Measurements from ENCODE around the gene ALK.

ALK gene

DNA sequence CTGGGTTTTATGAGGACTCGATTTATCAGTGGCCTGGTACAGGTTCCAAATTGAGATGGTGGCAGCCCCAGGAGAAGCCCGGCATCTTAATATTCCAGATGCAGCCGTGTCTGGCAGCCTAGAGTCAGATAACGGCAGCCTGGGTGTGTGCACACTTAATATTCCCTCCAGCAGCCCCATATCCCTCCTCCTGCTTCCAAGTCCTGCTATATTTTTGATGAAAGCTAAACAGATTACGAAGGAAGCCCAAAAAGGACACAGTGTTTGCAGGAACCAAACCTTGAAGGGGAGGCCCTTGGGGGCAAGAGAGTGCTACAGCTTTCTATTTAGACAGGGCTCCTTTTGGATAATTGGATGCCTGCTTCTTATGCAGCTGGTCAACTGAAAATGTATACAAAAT is 25.1 kb upstream of the ALK start:
- TF ChIP-seq, protein P1, sequence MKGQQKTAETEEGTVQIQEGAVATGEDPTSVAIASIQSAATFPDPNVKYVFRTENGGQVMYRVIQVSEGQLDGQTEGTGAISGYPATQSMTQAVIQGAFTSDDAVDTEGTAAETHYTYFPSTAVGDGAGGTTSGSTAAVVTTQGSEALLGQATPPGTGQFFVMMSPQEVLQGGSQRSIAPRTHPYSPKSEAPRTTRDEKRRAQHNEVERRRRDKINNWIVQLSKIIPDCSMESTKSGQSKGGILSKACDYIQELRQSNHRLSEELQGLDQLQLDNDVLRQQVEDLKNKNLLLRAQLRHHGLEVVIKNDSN (IDR thresholded peaks at IDR 0.05) = no peak
- TF ChIP-seq FOXM1 (IDR thresholded peaks at IDR 0.05; ENCODE audit: borderline replicate concordance, low read depth) (no peak), TAF1 (IDR thresholded peaks at IDR 0.05; ENCODE audit: low read depth) (no peak)

GRCh38 chr2:29942711-29943110 is 21.3 kb upstream of the ALK start:
- TF ChIP-seq ZBTB7A (IDR thresholded peaks at IDR 0.05; ENCODE audit: low read depth) (no peak), EP300 (IDR thresholded peaks at IDR 0.05; ENCODE audit: borderline replicate concordance) (no peak), MAX (IDR thresholded peaks at IDR 0.05) (no peak), EGR1 (IDR thresholded peaks at IDR 0.05) (no peak), CEBPB (IDR thresholded peaks at IDR 0.05) (no peak), TEAD4 (IDR thresholded peaks at IDR 0.05) (no peak), CREB1 (IDR thresholded peaks at IDR 0.05; ENCODE audit: low read depth) (no peak), NFIC (IDR thresholded peaks at IDR 0.05) (no peak), YY1 (IDR thresholded peaks at IDR 0.05; ENCODE audit: low read depth) (no peak), TCF12 (IDR thresholded peaks at IDR 0.05; ENCODE audit: low read depth) (no peak), TAF1 (IDR thresholded peaks at IDR 0.05; ENCODE audit: low read depth) (no peak), RAD21 (IDR thresholded peaks at IDR 0.05; ENCODE audit: low read depth) (no peak), REST (IDR thresholded peaks at IDR 0.05; ENCODE audit: low read depth) (no peak), FOXM1 (IDR thresholded peaks at IDR 0.05; ENCODE audit: borderline replicate concordance, low read depth) (no peak)
- TF ChIP-seq, protein P1 (IDR thresholded peaks at IDR 0.05) = no peak

DNA sequence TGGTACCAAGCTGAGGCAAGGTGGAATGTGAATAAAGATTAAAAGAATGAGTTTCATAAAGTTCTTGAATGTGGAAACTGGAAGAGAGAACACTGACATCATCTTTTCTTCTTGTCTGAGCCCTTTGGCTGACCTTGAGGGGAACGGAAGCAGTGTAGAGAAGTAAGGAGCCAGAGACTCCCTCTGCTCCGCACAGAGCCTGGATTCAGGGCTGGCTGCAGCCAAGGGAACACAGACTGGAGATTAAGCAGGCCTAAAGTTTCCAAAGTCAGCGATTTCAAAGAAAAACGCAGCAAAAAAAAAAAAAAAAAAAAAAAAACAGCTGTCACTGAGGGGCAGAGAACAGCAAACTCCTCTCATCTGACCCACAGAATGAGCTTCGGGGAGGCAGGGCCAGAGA is 19.3 kb upstream of the ALK start:
- TF ChIP-seq, protein P1 (IDR thresholded peaks at IDR 0.05) = no peak
- TF ChIP-seq REST (IDR thresholded peaks at IDR 0.05; ENCODE audit: low read depth) = no peak
- TF ChIP-seq TEAD4 (IDR thresholded peaks at IDR 0.05) = no peak
- no peak for TF ChIP-seq TCF12 (IDR thresholded peaks at IDR 0.05; ENCODE audit: low read depth)
- no peak for TF ChIP-seq EGR1 (IDR thresholded peaks at IDR 0.05)
- no peak for TF ChIP-seq FOXM1 (IDR thresholded peaks at IDR 0.05; ENCODE audit: borderline replicate concordance, low read depth)
- TF ChIP-seq CEBPB (IDR thresholded peaks at IDR 0.05) = no peak
- no peak for TF ChIP-seq EP300 (IDR thresholded peaks at IDR 0.05; ENCODE audit: borderline replicate concordance)
- TF ChIP-seq CREB1 (IDR thresholded peaks at IDR 0.05; ENCODE audit: low read depth) = no peak
- no peak for TF ChIP-seq RAD21 (IDR thresholded peaks at IDR 0.05; ENCODE audit: low read depth)

GRCh38 chr2:29936020-29936419 is 14.6 kb upstream of the ALK start:
- no peak for TF ChIP-seq TEAD4 (IDR thresholded peaks at IDR 0.05)
- TF ChIP-seq RAD21 (IDR thresholded peaks at IDR 0.05; ENCODE audit: low read depth) = no peak
- TF ChIP-seq EGR1 (IDR thresholded peaks at IDR 0.05) = no peak
- TF ChIP-seq, protein P1 (IDR thresholded peaks at IDR 0.05) = no peak
- no peak for TF ChIP-seq TAF1 (IDR thresholded peaks at IDR 0.05; ENCODE audit: low read depth)
- TF ChIP-seq REST (IDR thresholded peaks at IDR 0.05; ENCODE audit: low read depth) = no peak
- TF ChIP-seq CEBPB (IDR thresholded peaks at IDR 0.05) = no peak
- no peak for TF ChIP-seq CREB1 (IDR thresholded peaks at IDR 0.05; ENCODE audit: low read depth)
- no peak for TF ChIP-seq ZBTB7A (IDR thresholded peaks at IDR 0.05; ENCODE audit: low read depth)
- TF ChIP-seq NFIC (IDR thresholded peaks at IDR 0.05) = no peak
- TF ChIP-seq TCF12 (IDR thresholded peaks at IDR 0.05; ENCODE audit: low read depth) = no peak

Data from Ishikawa (cell line).